ENCODE measurements around the gene PGA4. TPM values are rescaled to one million over a fixed set of nuclear protein-coding genes. Genes with fewer than 3 reads are reported as not detected.

Gene PGA4
- total RNA-seq, 4 donors from 2014 or later = 2.2 to 10.5 (median 8.6) TPM; not detected in 1

GRCh38 chr11:61189933-61190332, 32.2 kb upstream of the PGA4 start:
- Histone ChIP-seq H3K27me3 (no peaks in the 10 kb centered on the region), H3K9me3 (no peaks in the 10 kb centered on the region), H3K27ac (no peak overlapping the region), H3K36me3 (no peaks in the 10 kb centered on the region), H3K4me3 (no peak overlapping the region), H3K4me1 (no peaks in the 10 kb centered on the region)
- WGBS, 2 donors = 86 to 87% methylated on average over 8 of the region's 8 CpGs
- no peak for TF ChIP-seq CTCF (IDR thresholded peaks at IDR 0.05)
- TF ChIP-seq EP300 (IDR thresholded peaks at IDR 0.05) = no peak
- no peak for TF ChIP-seq POLR2A (IDR thresholded peaks at IDR 0.05)
- DNase-seq (ENCODE audit: low spot score in 2 of 2) = no peak

- WGBS, 2 donors = 34 to 37% methylated on average over 11 to 12 of the region's 12 CpGs
Observed at GRCh38 chr11:61193596-61193995, 28.6 kb upstream of the PGA4 start.

GRCh38 chr11:61194169-61194671, 27.9 kb upstream of the PGA4 start:
- WGBS, 2 donors = 73% methylated on average over 12 of the region's 12 CpGs
- DNase-seq (ENCODE audit: low spot score in 2 of 2) = no peak
- TF ChIP-seq POLR2A (IDR thresholded peaks at IDR 0.05) (no peak), EP300 (IDR thresholded peaks at IDR 0.05) (no peak), CTCF (IDR thresholded peaks at IDR 0.05) (no peak)
- H3K4me3 ChIP-seq = no peak overlapping the region
- no peaks in the 10 kb centered on the region for H3K36me3 ChIP-seq
- peaks cover 0 to 5% of the 10 kb centered on the region in 2 donors for H3K27me3 ChIP-seq
- H3K9me3 ChIP-seq = peaks cover 0 to 9% (median 0%) of the 10 kb centered on the region in 4 donors
- no peaks in the 10 kb centered on the region for H3K4me1 ChIP-seq
- H3K27ac ChIP-seq = no peak overlapping the region

More at GRCh38 chr11:61193596-61193995, 28.6 kb upstream of the PGA4 start:
- Histone ChIP-seq H3K4me1 (no peaks in the 10 kb centered on the region), H3K27me3 (peaks cover 0 to under 1% of the 10 kb centered on the region in 2 donors), H3K4me3 (no peak overlapping the region), H3K36me3 (no peaks in the 10 kb centered on the region), H3K27ac (no peak overlapping the region), H3K9me3 (peaks cover 0 to 3% (median 0%) of the 10 kb centered on the region in 4 donors)
- DNase-seq (ENCODE audit: low spot score in 2 of 2) = no peak
- TF ChIP-seq EP300 (IDR thresholded peaks at IDR 0.05) (no peak), CTCF (IDR thresholded peaks at IDR 0.05) (no peak), POLR2A (IDR thresholded peaks at IDR 0.05) (no peak)

DNA sequence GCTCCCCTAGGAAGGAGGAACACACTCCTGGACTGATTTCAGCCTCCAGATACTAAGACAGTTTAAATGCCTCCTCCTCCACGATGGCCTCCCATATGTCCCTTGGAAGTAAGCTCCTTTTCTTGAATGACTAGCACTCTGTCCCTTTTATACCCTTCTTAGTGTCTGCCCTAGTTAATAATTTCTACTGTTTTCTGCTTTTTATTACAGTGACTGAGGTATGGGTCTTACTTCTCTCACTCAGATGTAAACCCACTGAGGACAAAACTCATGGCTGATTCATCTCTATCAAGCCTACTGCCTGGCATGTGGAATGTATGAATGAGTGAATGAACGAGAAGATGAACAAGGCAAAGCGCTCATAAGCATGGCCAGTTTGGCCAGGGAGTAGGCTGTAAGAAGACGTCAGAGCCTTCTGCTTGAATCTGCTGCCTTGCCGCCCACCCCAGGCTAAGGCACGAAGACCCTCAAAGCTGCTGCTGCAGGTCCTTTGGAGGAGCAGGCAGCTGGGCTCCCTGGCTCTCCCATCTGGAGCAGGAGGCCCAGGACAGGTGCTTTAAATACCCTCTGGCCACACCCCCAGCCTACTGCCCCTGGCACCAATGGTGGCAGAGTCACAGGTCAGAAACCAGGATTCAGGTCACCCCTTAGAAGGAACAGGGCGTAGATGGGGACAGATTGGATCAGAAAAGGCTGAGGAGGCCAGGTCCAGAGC, 27.0 kb upstream of the PGA4 start:
- H3K4me3 ChIP-seq = no peak overlapping the region
- TF ChIP-seq EP300 (IDR thresholded peaks at IDR 0.05) (no peak), POLR2A (IDR thresholded peaks at IDR 0.05) (no peak), CTCF (IDR thresholded peaks at IDR 0.05) (no peak)
- H3K36me3 ChIP-seq = no peaks in the 10 kb centered on the region
- peaks cover 0 to 5% of the 10 kb centered on the region in 2 donors for H3K27me3 ChIP-seq
- WGBS, 2 donors = 68 to 70% methylated on average over 7 of the region's 7 CpGs
- no peak for DNase-seq (ENCODE audit: low spot score in 2 of 2)
- H3K4me1 ChIP-seq = no peaks in the 10 kb centered on the region
- peaks cover 0 to 12% (median 0%) of the 10 kb centered on the region in 4 donors for H3K9me3 ChIP-seq
- no peak overlapping the region for H3K27ac ChIP-seq

DNA sequence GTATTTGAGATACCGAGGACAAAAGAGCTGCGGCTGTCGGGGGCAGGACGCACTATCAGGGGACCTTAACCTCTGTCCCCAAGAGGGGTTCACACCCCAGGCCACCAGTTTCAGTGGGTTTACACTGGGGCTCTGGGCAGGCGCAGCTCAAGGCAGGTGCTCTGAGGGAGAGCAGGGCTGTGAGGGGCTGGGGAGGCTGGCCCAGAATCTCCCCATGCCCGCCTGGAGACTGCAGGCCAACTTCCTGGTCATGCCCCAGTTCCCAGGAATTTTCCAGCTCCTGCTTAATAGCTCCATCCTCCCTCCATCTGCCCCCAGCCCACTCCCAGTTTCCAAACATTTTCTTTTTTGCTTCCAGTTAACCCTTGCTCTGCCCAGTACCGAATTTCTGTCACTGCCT, 26.4 kb upstream of the PGA4 start:
- Histone ChIP-seq H3K4me3 (no peak overlapping the region), H3K27me3 (peaks cover 0 to 5% of the 10 kb centered on the region in 2 donors), H3K27ac (no peak overlapping the region), H3K9me3 (peaks cover 0 to 12% (median 0%) of the 10 kb centered on the region in 4 donors), H3K4me1 (no peaks in the 10 kb centered on the region), H3K36me3 (no peaks in the 10 kb centered on the region)
- no peak for DNase-seq (ENCODE audit: low spot score in 2 of 2)
- WGBS, 2 donors = 64 to 78% methylated on average over 7 of the region's 7 CpGs
- TF ChIP-seq EP300 (IDR thresholded peaks at IDR 0.05) (no peak), CTCF (IDR thresholded peaks at IDR 0.05) (no peak), POLR2A (IDR thresholded peaks at IDR 0.05) (no peak)

Data from tibial nerve (tissue), 4 donors.